Loucy (cell line): ENCODE results near the gene PPFIBP1.

Experiments used
- EZH2phosphoT487 ChIP-seq: fragments of 200-600 bp; IDR thresholded peaks from 2 replicates; pipeline ENCODE4 v1.6.1; 2018; ENCODE audit warnings: antibody characterized with exemption, mild to moderate bottlenecking, moderate library complexity, borderline replicate concordance
- TF ChIP-seq, protein P1 (sequence below): fragments of 200-600 bp; sonication (generic); conservative IDR thresholded peaks from 2 replicates; pipeline ENCODE4 v1.5.1; 2014; ENCODE audit warnings: mild to moderate bottlenecking, antibody characterized with exemption, low read length

GRCh38 chr12:27710592-27711316 lies 186.7 kb downstream of the PPFIBP1 start, which contains the start of gene MRPS35:
- TF ChIP-seq, protein P1, sequence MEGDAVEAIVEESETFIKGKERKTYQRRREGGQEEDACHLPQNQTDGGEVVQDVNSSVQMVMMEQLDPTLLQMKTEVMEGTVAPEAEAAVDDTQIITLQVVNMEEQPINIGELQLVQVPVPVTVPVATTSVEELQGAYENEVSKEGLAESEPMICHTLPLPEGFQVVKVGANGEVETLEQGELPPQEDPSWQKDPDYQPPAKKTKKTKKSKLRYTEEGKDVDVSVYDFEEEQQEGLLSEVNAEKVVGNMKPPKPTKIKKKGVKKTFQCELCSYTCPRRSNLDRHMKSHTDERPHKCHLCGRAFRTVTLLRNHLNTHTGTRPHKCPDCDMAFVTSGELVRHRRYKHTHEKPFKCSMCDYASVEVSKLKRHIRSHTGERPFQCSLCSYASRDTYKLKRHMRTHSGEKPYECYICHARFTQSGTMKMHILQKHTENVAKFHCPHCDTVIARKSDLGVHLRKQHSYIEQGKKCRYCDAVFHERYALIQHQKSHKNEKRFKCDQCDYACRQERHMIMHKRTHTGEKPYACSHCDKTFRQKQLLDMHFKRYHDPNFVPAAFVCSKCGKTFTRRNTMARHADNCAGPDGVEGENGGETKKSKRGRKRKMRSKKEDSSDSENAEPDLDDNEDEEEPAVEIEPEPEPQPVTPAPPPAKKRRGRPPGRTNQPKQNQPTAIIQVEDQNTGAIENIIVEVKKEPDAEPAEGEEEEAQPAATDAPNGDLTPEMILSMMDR = no peak
- no peak for TF ChIP-seq EZH2phosphoT487
